GM23248 (cell line): Measurements from ENCODE around the gene KCP. TPM values are rescaled to one million over a fixed set of nuclear protein-coding genes. Genes with fewer than 3 reads are reported as not detected.

Experiments used
- DNase-seq: peaks from one replicate; pipeline ENCODE4 v3.0.0-alpha.2; 2015
- H2AFZ ChIP-seq: fragments of 200-600 bp; sonication (generic); 2 replicates; pipeline ENCODE4 v1.6.1; 2016; ENCODE audit warnings: antibody characterized with exemption
- H3F3A ChIP-seq: fragments of 200-600 bp; sonication (generic); 2 replicates; pipeline ENCODE4 v1.6.1; 2016; ENCODE audit warnings: mild to moderate bottlenecking, antibody characterized with exemption, mixed run types; ENCODE audit not compliant: insufficient read depth
- H3K27ac ChIP-seq: fragments of 200-600 bp; sonication (generic); 2 replicates; pipeline ENCODE4 v1.5.1; 2016; ENCODE audit warnings: mild to moderate bottlenecking
- H3K27me3 ChIP-seq: fragments of 200-600 bp; sonication (generic); replicated peaks from 2 replicates; pipeline ENCODE4 v1.6.1; 2016; ENCODE audit warnings: mild to moderate bottlenecking; ENCODE audit not compliant: insufficient read depth
- H3K36me3 ChIP-seq: fragments of 200-600 bp; sonication (generic); 2 replicates; pipeline ENCODE4 v1.6.1; 2016; ENCODE audit warnings: low read depth, mild to moderate bottlenecking
- H3K4me1 ChIP-seq: fragments of 200-600 bp; sonication (generic); 2 replicates; pipeline ENCODE4 v1.6.1; 2016; ENCODE audit warnings: mild to moderate bottlenecking; ENCODE audit not compliant: insufficient read depth
- H3K4me2 ChIP-seq: fragments of 200-600 bp; sonication (generic); one replicate; pipeline ENCODE4 v1.6.1; 2016; ENCODE audit warnings: mild to moderate bottlenecking; ENCODE audit not compliant: unreplicated experiment
- H3K4me3 ChIP-seq: fragments of 200-600 bp; sonication (generic); 2 replicates; pipeline ENCODE4 v1.5.1; 2016; ENCODE audit warnings: mild to moderate bottlenecking
- H3K79me2 ChIP-seq: fragments of 200-600 bp; sonication (generic); 2 replicates; pipeline ENCODE4 v1.6.1; 2016; ENCODE audit warnings: mild to moderate bottlenecking; ENCODE audit not compliant: insufficient read depth
- H3K9ac ChIP-seq: fragments of 200-600 bp; sonication (generic); 2 replicates; pipeline ENCODE4 v1.6.1; 2016; ENCODE audit warnings: mild to moderate bottlenecking
- H3K9me2 ChIP-seq: fragments of 200-600 bp; sonication (generic); 2 replicates; pipeline ENCODE4 v1.6.1; 2016; ENCODE audit warnings: mixed run types, mild to moderate bottlenecking, moderate library complexity; ENCODE audit not compliant: insufficient read depth
- H3K9me3 ChIP-seq: fragments of 200-600 bp; sonication (generic); one replicate; pipeline ENCODE4 v1.6.1; 2017; ENCODE audit warnings: low read depth
- H4K20me1 ChIP-seq: fragments of 200-600 bp; sonication (generic); 2 replicates; pipeline ENCODE4 v1.6.0; 2016; ENCODE audit not compliant: insufficient read depth
- EZH2 ChIP-seq: fragments of 200-600 bp; sonication (generic); IDR thresholded peaks from 2 replicates; pipeline ENCODE4 v1.6.1; 2018; ENCODE audit warnings: antibody characterized with exemption, mild to moderate bottlenecking; ENCODE audit not compliant: insufficient read depth, poor library complexity, severe bottlenecking
- EZH2phosphoT487 ChIP-seq: fragments of 200-600 bp; sonication (generic); IDR thresholded peaks from 2 replicates; pipeline ENCODE4 v1.6.1; 2018; ENCODE audit warnings: antibody characterized with exemption, moderate library complexity, mild to moderate bottlenecking, low read depth; ENCODE audit not compliant: insufficient read depth
- WGBS, 2 experiments: methylation state at CpG; one replicate each; pipeline ENCODE4 v1.1.6; 2015 to 2017; ENCODE audit warnings: low lambda C conversion rate in 2 of 2, low coverage in 1 of 2; ENCODE audit errors: missing lambda C conversion rate in 2 of 2; 5-methylcytosine and 5-hydroxymethylcytosine counted together
- in situ Hi-C: fragments of 300-500 bp; cut with MboI; formaldehyde crosslinking; loops from 2 replicates; pipeline ENCODE4 v1.15.0; 2020
- polyA plus RNA-seq: library from polyadenylated mRNA; unstranded; fragments of >200 nt; fragmentation: Nextera tagmentation; extraction: Ambion mirVana; gene quantifications from 2 replicates; pipeline ENCODE4 v1.2.1, GENCODE V29; 2016
- total RNA-seq: library from RNA; depleted of rRNA; stranded (reverse); fragments of >200 nt; shearing (Covaris generic); gene quantifications from 2 replicates; pipeline ENCODE4 v1.2.3, GENCODE V29; 2014

KCP gene
- total and polyA plus RNA-seq, 2 experiments from 2014 or later: 0.10 TPM; not detected in 1

DNA sequence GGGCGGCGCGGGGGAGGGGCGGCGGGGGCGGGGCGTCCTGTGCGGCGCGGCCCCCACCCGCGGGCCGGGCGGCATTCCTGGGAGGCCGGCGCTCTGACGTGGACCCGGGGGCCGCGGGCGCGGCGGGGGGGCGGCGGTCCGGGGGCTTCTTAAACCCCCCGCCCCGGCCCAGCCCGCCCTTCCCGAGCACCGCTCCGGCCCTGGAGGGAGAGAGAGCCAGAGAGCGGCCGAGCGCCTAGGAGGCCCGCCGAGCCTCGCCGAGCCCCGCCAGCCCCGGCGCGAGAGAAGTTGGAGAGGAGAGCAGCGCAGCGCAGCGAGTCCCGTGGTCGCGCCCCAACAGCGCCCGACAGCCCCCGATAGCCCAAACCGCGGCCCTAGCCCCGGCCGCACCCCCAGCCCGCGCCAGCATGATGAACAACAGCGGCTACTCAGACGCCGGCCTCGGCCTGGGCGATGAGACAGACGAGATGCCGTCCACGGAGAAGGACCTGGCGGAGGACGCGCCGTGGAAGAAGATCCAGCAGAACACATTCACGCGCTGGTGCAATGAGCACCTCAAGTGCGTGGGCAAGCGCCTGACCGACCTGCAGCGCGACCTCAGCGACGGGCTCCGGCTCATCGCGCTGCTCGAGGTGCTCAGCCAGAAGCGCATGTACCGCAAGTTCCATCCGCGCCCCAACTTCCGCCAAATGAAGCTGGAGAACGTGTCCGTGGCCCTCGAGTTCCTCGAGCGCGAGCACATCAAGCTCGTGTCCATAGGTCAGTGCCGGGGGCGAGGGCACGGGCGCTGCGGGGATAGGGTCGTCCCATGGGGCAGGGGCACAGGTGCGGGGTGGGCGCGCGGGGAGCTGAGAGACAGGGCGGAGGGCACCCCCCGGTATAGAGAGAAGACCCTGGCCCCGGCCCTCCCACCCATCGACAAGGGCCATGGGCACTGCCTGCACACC lies 80.0 kb downstream of the KCP start, which contains the start of gene FLNC:
Gene FLNC (plus strand): TSS at position 176 of the 947 bp plus-strand sequence. CDS start 232 bp downstream, at position 408.
- Histone ChIP-seq H4K20me1 (no peaks in the 10 kb centered on the region), H3K36me3 (0 out of 2 replicates have a peak, but pooled peaks cover 4% of the 10 kb centered on the region), H3F3A (peaks cover 46% of the 10 kb centered on the region), H3K4me3 (peak within 1 kb of the TSS; percentile 99), H3K9me3 (no peaks in the 10 kb centered on the region), H3K9me2 (no peaks in the 10 kb centered on the region), H3K4me2 (peak within 1 kb of the TSS; percentile 93), H2AFZ (peak within 1 kb of the TSS; percentile 37), H3K9ac (peak within 1 kb of the TSS; percentile 92), H3K27ac (peak within 1 kb of the TSS; percentile 90), H3K27me3 (no peaks in the 10 kb centered on the region), H3K4me1 (peaks cover 37% of the 10 kb centered on the region), H3K79me2 (peaks cover 50% of the 10 kb centered on the region)
- in situ Hi-C loops: no loop called here
- WGBS, 2 experiments: 1% methylated on average over 52 to 79 of the region's 109 CpGs
- peak; percentile 88 for DNase-seq
- TF ChIP-seq EZH2 (no peak), EZH2phosphoT487 (no peak)

DNA sequence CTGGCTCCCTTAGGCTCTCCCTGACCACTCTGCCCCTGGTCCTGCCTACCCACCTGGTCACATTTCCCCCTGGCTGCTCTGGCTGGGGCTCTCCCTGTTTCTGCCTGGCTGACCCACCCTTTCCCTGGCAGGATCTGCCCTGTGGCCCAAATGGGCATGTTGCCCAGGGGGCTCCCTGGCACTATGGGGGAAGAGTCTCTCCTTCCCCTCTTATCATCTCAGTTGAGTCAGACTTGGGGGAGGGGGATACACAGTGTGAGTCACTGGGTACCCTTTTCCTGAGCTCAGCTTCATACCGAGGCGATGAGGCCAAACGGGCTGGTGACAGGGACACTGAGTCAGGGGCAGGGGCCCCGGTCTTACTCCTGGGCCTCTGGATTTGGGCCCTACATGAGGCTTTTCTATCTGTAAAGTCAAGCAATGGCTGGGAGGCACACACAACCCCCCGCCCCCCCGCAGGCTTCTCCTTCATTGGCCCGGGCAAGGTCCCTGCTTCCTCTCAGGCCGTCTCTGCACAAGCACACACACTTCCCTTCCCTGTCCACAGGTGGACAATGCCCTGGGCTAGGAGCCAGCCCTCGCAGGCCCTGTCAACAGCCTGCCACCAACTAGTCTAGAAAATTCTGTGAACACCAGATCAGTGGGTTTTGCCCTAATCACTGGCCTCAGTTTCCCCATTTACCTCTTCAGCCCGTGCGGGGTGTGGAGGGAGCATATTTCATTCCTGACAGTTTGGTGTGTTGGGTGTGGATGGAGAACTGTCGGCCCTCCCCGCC lies 80.9 kb downstream of the KCP start:
- no peak for TF ChIP-seq EZH2
- TF ChIP-seq EZH2phosphoT487: no peak
- no peaks in the 10 kb centered on the region for H3K9me2 ChIP-seq
- H3K9me3 ChIP-seq: no peaks in the 10 kb centered on the region
- H3K9ac ChIP-seq: peak overlapping the region; percentile 92
- peaks cover 34% of the 10 kb centered on the region for H3K4me1 ChIP-seq
- H3K36me3 ChIP-seq: no peaks in the 10 kb centered on the region
- no peaks in the 10 kb centered on the region for H4K20me1 ChIP-seq
- H3K27ac ChIP-seq: peak overlapping the region; percentile 90
- H3K79me2 ChIP-seq: peaks cover 41% of the 10 kb centered on the region
- peak; percentile 71 for DNase-seq
- H2AFZ ChIP-seq: no peak overlapping the region
- H3K4me3 ChIP-seq: peak overlapping the region; percentile 99
- H3K4me2 ChIP-seq: peak overlapping the region; percentile 77
- peaks cover 37% of the 10 kb centered on the region for H3F3A ChIP-seq
- in situ Hi-C loops: no loop called here
- WGBS, 2 experiments: 2 to 3% methylated on average over 9 to 13 of the region's 13 CpGs
- H3K27me3 ChIP-seq: no peaks in the 10 kb centered on the region

DNA sequence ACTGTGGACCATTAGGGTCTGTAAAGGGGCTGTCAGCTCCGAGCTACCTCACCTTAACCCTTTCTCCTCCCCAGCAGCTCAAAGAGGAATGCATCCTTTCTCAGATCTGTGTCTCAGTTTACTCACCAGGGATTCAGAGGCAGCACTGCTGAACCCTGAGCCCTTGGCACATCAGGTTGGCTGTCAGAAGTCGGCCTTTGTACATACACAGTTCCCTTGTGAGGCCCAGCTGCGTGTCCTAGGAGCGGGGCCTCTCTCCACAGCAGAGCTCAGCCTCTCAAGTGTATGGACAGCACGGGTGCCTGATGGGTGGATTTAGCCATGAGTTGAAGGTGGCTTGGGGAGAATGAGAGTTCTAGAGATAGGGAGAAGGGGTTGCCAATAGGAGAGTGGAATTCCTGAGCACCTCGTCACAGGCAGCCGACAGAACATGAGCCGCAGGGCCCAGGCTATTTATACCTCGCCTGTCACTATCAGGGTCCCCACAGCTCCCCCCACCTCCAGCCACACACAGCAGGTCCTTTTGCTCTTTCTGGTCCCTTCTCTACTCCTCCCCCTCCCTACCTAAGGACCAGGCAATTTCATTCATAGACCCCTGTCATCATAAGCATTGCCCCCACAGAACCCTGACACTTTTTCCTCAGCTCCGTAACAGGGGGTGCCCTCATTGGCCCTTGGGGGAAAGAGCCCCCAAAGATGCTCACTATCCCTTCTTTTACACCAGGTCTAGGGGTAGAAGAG lies 82.4 kb downstream of the KCP start:
- no peaks in the 10 kb centered on the region for H3K9me3 ChIP-seq
- H3K36me3 ChIP-seq: no peaks in the 10 kb centered on the region
- H3K4me2 ChIP-seq: peak overlapping the region; percentile 49
- H3K27ac ChIP-seq: peak overlapping the region; percentile 91
- no peak for TF ChIP-seq EZH2
- TF ChIP-seq EZH2phosphoT487: no peak
- H3F3A ChIP-seq: peaks cover 32% of the 10 kb centered on the region
- H3K4me1 ChIP-seq: peaks cover 29% of the 10 kb centered on the region
- 34 to 36% methylated on average over 10 of the region's 10 CpGs for WGBS, 2 experiments
- peaks cover 29% of the 10 kb centered on the region for H3K79me2 ChIP-seq
- peak; percentile 87 for DNase-seq
- in situ Hi-C loops: no loop called here
- H3K27me3 ChIP-seq: no peaks in the 10 kb centered on the region
- 0 out of 2 replicates have a peak overlapping the region, but pooled peaks have one; percentile 4 for H3K4me3 ChIP-seq
- H2AFZ ChIP-seq: no peak overlapping the region
- no peaks in the 10 kb centered on the region for H3K9me2 ChIP-seq
- peak overlapping the region; percentile 67 for H3K9ac ChIP-seq
- H4K20me1 ChIP-seq: no peaks in the 10 kb centered on the region
